CD1c-positive myeloid dendritic cell (primary cell): ENCODE measurements around the gene SNRNP200.
A peak's percentile ranks its signal among the peaks of the same experiment; 100 is the strongest.

Experiments used
- DNase-seq: peaks from one replicate; pipeline ENCODE4 v3.0.0-alpha.2; 2016; ENCODE audit errors: extremely low spot score

Gene SNRNP200

GRCh38 chr2:96251721-96252292 is 53.5 kb downstream of the SNRNP200 start:
- no peak for DNase-seq

GRCh38 chr2:96250188-96250587 is 55.2 kb downstream of the SNRNP200 start:
- no peak for DNase-seq

GRCh38 chr2:96249654-96250053 is 55.7 kb downstream of the SNRNP200 start:
- no peak for DNase-seq

GRCh38 chr2:96248624-96249023 is 56.7 kb downstream of the SNRNP200 start:
- no peak for DNase-seq

- no peak for DNase-seq
These were observed 57.5 kb downstream of the SNRNP200 start for GRCh38 chr2:96247896-96248295.

GRCh38 chr2:96247009-96247408 is 58.3 kb downstream of the SNRNP200 start:
- DNase-seq, result peak; percentile 88

GRCh38 chr2:96245609-96246390 is 59.5 kb downstream of the SNRNP200 start:
- DNase-seq, result peak; percentile 92

GRCh38 chr2:96243843-96244242 is 61.5 kb downstream of the SNRNP200 start:
- no peak for DNase-seq

- DNase-seq, result peak; percentile 95
These were observed 63.3 kb downstream of the SNRNP200 start for GRCh38 chr2:96241900-96242611.

GRCh38 chr2:96241227-96241626 is 64.1 kb downstream of the SNRNP200 start:
- no peak for DNase-seq

GRCh38 chr2:96240341-96241038 is 64.9 kb downstream of the SNRNP200 start:
- DNase-seq, result no peak

- DNase-seq, result no peak
These were observed 65.5 kb downstream of the SNRNP200 start for GRCh38 chr2:96239745-96240264.

GRCh38 chr2:96239091-96239490 is 66.3 kb downstream of the SNRNP200 start:
- no peak for DNase-seq

GRCh38 chr2:96238266-96238665 is 67.1 kb downstream of the SNRNP200 start:
- no peak for DNase-seq

- DNase-seq, result no peak
These were observed 68.5 kb downstream of the SNRNP200 start for GRCh38 chr2:96236882-96237281.

- peak; percentile 64 for DNase-seq
These were observed 71.4 kb downstream of the SNRNP200 start for GRCh38 chr2:96233880-96234316.

GRCh38 chr2:96233436-96233835 is 71.9 kb downstream of the SNRNP200 start:
- DNase-seq, result peak; percentile 17

- DNase-seq, result no peak
These were observed 74.0 kb downstream of the SNRNP200 start for GRCh38 chr2:96231316-96231715.

- peak; percentile 73 for DNase-seq
These were observed 80.3 kb downstream of the SNRNP200 start for GRCh38 chr2:96225016-96225533.
